Gastrocnemius medialis (tissue), 4 donors: ENCODE results near the gene DCP1B. TPM values are rescaled to one million over a fixed set of nuclear protein-coding genes. Genes with fewer than 3 reads are reported as not detected.

ENCODE experiments used
- ATAC-seq, 2 donors: fragments of 150-250 bp; one replicate each; pipeline ENCODE4 v1.9.1; 2016
- DNase-seq, 2 donors: peaks; one replicate each; pipeline ENCODE4 v3.0.0-alpha.2; 2019
- H3K27ac ChIP-seq, 4 donors: fragments of 200-600 bp; sonication (generic); 1 replicate in 1 of 4; 2 replicates in 3 of 4; pipeline ENCODE4 v1.5.1; 2016 to 2018; ENCODE audit warnings: mild to moderate bottlenecking in 2 of 4, moderate library complexity in 1 of 4
- H3K27me3 ChIP-seq, 3 donors: fragments of 200-600 bp; sonication (generic) in 2 of 3; 1 replicate in 1 of 3; 2 replicates in 2 of 3; pipeline versions ENCODE4 v1.5.1 to v1.6.0; 2016 to 2019; ENCODE audit warnings: mild to moderate bottlenecking in 1 of 3, moderate library complexity in 1 of 3
- H3K36me3 ChIP-seq, 2 donors: fragments of 200-600 bp; sonication (generic) in 1 of 2; one replicate each; pipeline ENCODE4 v1.5.1; 2017 to 2018
- H3K4me1 ChIP-seq, 2 donors: fragments of 200-600 bp; sonication (generic) in 1 of 2; one replicate each; pipeline ENCODE4 v1.5.1; 2016 to 2017; ENCODE audit warnings: mild to moderate bottlenecking in 2 of 2
- H3K4me3 ChIP-seq, 4 donors: fragments of 200-600 bp; sonication (generic) in 3 of 4; 1 replicate in 1 of 4; 2 replicates in 3 of 4; pipeline ENCODE4 v1.5.1; 2016 to 2019; ENCODE audit warnings: mild to moderate bottlenecking in 2 of 4
- H3K9me3 ChIP-seq, 3 donors: fragments of 200-600 bp; sonication (generic) in 2 of 3; 1 replicate in 1 of 3; 2 replicates in 2 of 3; pipeline ENCODE4 v1.5.1; 2016 to 2019
- POLR2A ChIP-seq, 2 donors: fragments of 450-650 bp; IDR thresholded peaks; one replicate each; pipeline ENCODE4 v1.6.1; 2017; ENCODE audit warnings: antibody characterized with exemption in 2 of 2, mild to moderate bottlenecking in 2 of 2, moderate library complexity in 2 of 2
- in situ Hi-C, 4 donors: fragments of 200-750 bp; cut with MboI; loops; one replicate each; pipeline versions ENCODE4 v1.15.0 to v1.8.0; 2017; ENCODE audit warnings: low sequenced_read_pairs in 4 of 4
- intact Hi-C: fragments of 100-400 bp; cut with DNase I; formaldehyde crosslinking; loops from one replicate; pipeline ENCODE4 v1.15.1; 2023; ENCODE audit warnings: low total_unique reads
- total RNA-seq, 4 donors: library from RNA; depleted of rRNA; stranded (reverse); fragments of >200 nt; gene quantifications; one replicate each; pipeline versions ENCODE4 v1.1.0 to v1.2.3, GENCODE V29; 2016
- TF ChIP-seq, protein P1 (sequence below), 5 experiments: fragments of 450-650 bp in 3 of 5; fragments of 200-600 bp in 2 of 5; sonication (generic) in 2 of 5; IDR thresholded peaks in 4 of 5; conservative IDR thresholded peaks in 1 of 5; 1 replicate in 4 of 5; 2 replicates in 1 of 5; pipeline ENCODE4 v1.5.1; 2016 to 2019; ENCODE audit warnings: antibody characterized with exemption in 5 of 5, mild to moderate bottlenecking in 3 of 5, moderate library complexity in 3 of 5

Gene DCP1B
- total RNA-seq, 4 donors from 2014 or later, result 11.5 to 13.5 (median 12.4) TPM

DNA sequence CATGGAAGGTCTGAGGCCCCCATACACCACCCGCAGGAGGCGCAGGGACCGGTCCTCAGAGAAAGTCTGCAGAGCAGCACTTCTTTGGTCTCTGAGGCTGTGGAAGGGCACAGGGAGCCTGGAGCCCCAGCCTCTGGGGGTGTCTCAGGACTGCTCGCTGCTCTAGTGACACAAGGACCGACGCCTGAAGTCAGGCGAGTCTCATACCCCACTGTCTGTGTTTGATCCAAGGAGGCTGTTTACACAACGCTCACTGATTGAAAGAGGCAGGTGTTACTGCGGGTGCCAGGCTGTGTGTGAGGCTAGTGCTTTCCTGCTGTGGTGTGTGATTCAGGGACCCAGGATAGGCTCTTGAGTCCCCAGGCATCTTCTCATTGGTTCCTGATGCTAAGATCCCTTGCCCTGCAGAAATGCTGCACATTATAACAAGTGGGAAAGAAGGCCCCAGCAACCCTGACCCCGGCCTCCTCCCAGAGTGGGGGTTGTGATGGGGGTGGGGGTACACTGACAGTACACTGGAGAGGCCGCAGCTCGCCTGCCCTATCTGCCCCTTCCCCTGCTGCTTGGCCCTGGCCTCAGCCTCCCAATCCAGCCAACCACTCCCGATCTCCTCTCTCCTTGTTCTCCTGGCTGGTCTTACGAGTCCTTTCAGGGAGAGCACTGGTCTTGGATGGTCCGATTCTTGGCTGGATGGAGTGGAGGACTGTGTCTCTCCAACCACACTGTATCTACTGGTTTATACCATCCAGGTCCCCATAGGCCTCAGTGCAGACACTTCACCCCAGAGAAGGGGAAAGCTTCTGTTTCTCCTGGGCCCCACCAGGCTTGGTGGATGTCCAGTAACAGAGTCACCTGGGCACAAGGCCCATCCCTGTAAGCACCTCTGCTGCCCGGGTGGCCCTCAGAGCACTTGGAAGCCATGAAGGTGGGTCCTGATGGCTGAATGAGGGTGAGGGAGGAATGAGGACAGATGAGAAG lies 92.4 kb downstream of the DCP1B start:
- intact Hi-C loops, result no loop called here
- in situ Hi-C loops, result no loop called here

DNA sequence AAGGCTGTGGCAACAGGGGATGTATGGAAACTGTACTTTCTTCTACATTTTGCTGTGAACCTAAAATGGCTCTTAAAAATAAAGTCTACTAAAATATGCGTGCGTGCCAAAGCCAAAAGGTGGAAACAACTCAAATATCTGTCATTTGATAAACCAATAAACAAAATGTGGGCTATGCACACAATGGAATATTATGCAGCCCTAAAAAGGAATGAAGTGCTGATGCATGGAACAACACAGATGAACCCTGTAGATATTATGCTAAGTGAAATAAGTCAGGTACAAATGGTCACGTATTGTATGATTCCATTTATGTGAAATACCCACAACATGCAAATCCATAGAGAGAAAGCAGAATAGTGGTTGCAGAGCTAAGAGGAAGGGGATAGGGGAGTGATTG lies 93.8 kb downstream of the DCP1B start:
- intact Hi-C loops, result no loop called here
- in situ Hi-C loops, result no loop called here

More for the DNA sequence above, 92.4 kb downstream of the DCP1B start:
- DNase-seq (peak; percentile 74 to 85), ATAC-seq (peak; percentile 97 to 99)
- H3K36me3 ChIP-seq, result no peaks in the 10 kb centered on the region
- no peaks in the 10 kb centered on the region for H3K27me3 ChIP-seq
- TF ChIP-seq, protein P1, sequence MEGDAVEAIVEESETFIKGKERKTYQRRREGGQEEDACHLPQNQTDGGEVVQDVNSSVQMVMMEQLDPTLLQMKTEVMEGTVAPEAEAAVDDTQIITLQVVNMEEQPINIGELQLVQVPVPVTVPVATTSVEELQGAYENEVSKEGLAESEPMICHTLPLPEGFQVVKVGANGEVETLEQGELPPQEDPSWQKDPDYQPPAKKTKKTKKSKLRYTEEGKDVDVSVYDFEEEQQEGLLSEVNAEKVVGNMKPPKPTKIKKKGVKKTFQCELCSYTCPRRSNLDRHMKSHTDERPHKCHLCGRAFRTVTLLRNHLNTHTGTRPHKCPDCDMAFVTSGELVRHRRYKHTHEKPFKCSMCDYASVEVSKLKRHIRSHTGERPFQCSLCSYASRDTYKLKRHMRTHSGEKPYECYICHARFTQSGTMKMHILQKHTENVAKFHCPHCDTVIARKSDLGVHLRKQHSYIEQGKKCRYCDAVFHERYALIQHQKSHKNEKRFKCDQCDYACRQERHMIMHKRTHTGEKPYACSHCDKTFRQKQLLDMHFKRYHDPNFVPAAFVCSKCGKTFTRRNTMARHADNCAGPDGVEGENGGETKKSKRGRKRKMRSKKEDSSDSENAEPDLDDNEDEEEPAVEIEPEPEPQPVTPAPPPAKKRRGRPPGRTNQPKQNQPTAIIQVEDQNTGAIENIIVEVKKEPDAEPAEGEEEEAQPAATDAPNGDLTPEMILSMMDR (IDR thresholded peaks at IDR 0.05 in 4 of 5, conservative IDR thresholded peaks at IDR 0.05 in 1 of 5), result no peak
- no peak for TF ChIP-seq POLR2A (IDR thresholded peaks at IDR 0.05)
- peak overlapping the region; percentile 64 to 85 (median 76) for H3K27ac ChIP-seq
- H3K4me3 ChIP-seq, result no peak overlapping the region
- peaks cover 16 to 19% of the 10 kb centered on the region in 2 donors for H3K4me1 ChIP-seq
- H3K9me3 ChIP-seq, result no peaks in the 10 kb centered on the region

GRCh38 chr12:1908758-1909157 lies 95.5 kb downstream of the DCP1B start:
- Histone ChIP-seq H3K27me3 (no peaks in the 10 kb centered on the region), H3K4me1 (peaks cover 16 to 26% of the 10 kb centered on the region in 2 donors), H3K4me3 (no peak overlapping the region), H3K9me3 (peaks cover 0 to 9% (median 0%) of the 10 kb centered on the region in 3 donors), H3K36me3 (no peaks in the 10 kb centered on the region), H3K27ac (no peak overlapping the region)
- ATAC-seq (no peak), DNase-seq (no peak)
- intact Hi-C loops, result no loop called here
- TF ChIP-seq POLR2A (IDR thresholded peaks at IDR 0.05), result no peak
- TF ChIP-seq, protein P1 (IDR thresholded peaks at IDR 0.05 in 4 of 5, conservative IDR thresholded peaks at IDR 0.05 in 1 of 5), result no peak
- in situ Hi-C loops, result no loop called here

More for the DNA sequence above, 93.8 kb downstream of the DCP1B start:
- H3K36me3 ChIP-seq, result no peaks in the 10 kb centered on the region
- no peak for ATAC-seq
- H3K27me3 ChIP-seq, result no peaks in the 10 kb centered on the region
- no peaks in the 10 kb centered on the region for H3K9me3 ChIP-seq
- no peak overlapping the region for H3K27ac ChIP-seq
- TF ChIP-seq, protein P1 (IDR thresholded peaks at IDR 0.05 in 4 of 5, conservative IDR thresholded peaks at IDR 0.05 in 1 of 5), result no peak
- DNase-seq, result no peak
- peaks cover 16 to 26% of the 10 kb centered on the region in 2 donors for H3K4me1 ChIP-seq
- no peak overlapping the region for H3K4me3 ChIP-seq

DNA sequence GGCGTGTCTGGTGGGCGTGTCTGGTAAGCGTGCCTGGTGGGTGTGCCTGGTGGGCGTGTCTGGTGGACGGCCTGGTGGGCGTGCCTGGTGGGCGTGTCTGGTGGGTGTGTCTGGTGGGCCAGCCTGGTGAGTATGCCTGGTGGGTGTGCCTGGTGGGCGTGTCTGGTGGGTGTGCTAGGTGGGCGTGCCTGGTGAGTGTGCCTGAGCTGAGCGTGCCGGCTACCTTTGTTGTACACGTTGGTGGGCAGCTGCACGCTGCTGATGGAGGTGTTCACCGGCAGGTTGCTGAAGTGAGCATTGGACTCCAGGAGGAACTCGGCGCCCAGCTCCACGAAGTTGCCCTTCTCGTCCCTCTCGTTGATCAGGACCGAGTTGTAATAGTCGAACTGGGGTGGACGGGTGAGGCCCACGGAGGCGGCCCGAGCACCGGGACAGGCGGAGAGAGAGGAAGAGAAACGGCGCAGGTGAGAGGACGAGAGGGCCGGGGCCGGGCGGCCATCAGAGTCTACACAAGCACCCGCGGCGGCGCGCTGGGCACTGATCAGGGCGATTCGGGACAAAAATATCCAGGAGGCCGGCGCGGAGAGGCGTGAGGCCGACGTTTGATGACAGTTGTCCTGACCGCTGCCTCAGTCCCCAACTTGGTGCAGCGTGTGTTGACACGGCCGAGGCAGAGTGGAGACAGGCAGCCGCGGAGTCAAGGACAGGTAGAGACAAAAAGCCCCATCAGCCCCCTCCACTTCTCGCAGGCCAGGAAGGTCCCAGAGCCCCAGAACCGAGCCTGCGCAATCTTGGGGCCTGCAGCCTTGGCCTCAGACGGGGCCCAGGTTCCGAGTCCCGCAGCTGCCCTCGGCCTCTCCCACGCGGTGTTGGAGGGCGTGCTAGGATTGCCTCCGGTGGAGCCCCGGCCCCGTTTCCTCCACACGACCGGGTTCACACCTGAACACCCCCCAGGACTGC lies 96.3 kb downstream of the DCP1B start:
- Histone ChIP-seq H3K27ac (no peak overlapping the region), H3K9me3 (peaks cover 0 to 9% (median 0%) of the 10 kb centered on the region in 3 donors), H3K27me3 (no peaks in the 10 kb centered on the region), H3K4me3 (no peak overlapping the region), H3K36me3 (no peaks in the 10 kb centered on the region), H3K4me1 (peaks cover 16 to 26% of the 10 kb centered on the region in 2 donors)
- ATAC-seq (no peak), DNase-seq (peak in 1 of 2 donors; percentile 11)
- intact Hi-C loops (no loop called here), in situ Hi-C loops (no loop called here)
- TF ChIP-seq, protein P1 (IDR thresholded peaks at IDR 0.05 in 4 of 5, conservative IDR thresholded peaks at IDR 0.05 in 1 of 5), result no peak
- TF ChIP-seq POLR2A (IDR thresholded peaks at IDR 0.05), result no peak
